Nephron progenitor cell (in vitro differentiated cells): ENCODE data around the gene CDC42EP4.
"Not testable (repeated sequence)": the region's sequence is repeated elsewhere in the genome, so short reads cannot be mapped to it uniquely, and the experiment has no call there.

Experiments used
- DNase-seq: peaks from one replicate; pipeline ENCODE4 v3.0.0; 2021
- H3K27ac Mint-ChIP-seq: 2 replicates; pipeline ENCODE4 v1.8.0; 2021; ENCODE audit warnings: mild to moderate bottlenecking, moderate library complexity, mixed read lengths
- H3K27me3 Mint-ChIP-seq: 2 replicates; pipeline ENCODE4 v1.8.0; 2021; ENCODE audit warnings: mild to moderate bottlenecking, low read depth, mixed read lengths; ENCODE audit not compliant: poor library complexity
- H3K36me3 Mint-ChIP-seq: 2 replicates; pipeline ENCODE4 v1.8.0; 2021; ENCODE audit warnings: low read depth, mixed read lengths
- H3K4me1 Mint-ChIP-seq: 2 replicates; pipeline ENCODE4 v1.8.0; 2021; ENCODE audit warnings: mixed read lengths
- H3K4me3 Mint-ChIP-seq: 2 replicates; pipeline ENCODE4 v1.8.0; 2021; ENCODE audit warnings: mild to moderate bottlenecking, moderate library complexity, mixed read lengths
- H3K9me3 Mint-ChIP-seq: 2 replicates; pipeline ENCODE4 v1.8.0; 2021; ENCODE audit warnings: mild to moderate bottlenecking, moderate library complexity, mixed read lengths
- CTCF ChIP-seq: fragments of 200-600 bp; sonication (generic); IDR thresholded peaks from 2 replicates; pipeline ENCODE4 v1.5.0; 2021; ENCODE audit warnings: antibody characterized with exemption

Gene CDC42EP4

GRCh38 chr17:73315471-73315870, 3.7 kb upstream of the CDC42EP4 start:
- no peaks in the 10 kb centered on the region for H3K9me3 Mint-ChIP-seq
- H3K4me3 Mint-ChIP-seq = no peak overlapping the region
- no peaks in the 10 kb centered on the region for H3K36me3 Mint-ChIP-seq
- no peak for TF ChIP-seq CTCF
- no peak overlapping the region for H3K27ac Mint-ChIP-seq
- peaks cover 48% of the 10 kb centered on the region for H3K4me1 Mint-ChIP-seq
- no peak for DNase-seq
- peaks cover 11% of the 10 kb centered on the region for H3K27me3 Mint-ChIP-seq

GRCh38 chr17:73313526-73314127, 1.8 kb upstream of the CDC42EP4 start:
- TF ChIP-seq CTCF = no peak
- H3K27ac Mint-ChIP-seq = no peak overlapping the region
- peaks cover 45% of the 10 kb centered on the region for H3K4me1 Mint-ChIP-seq
- peak overlapping the region; percentile 9 for H3K4me3 Mint-ChIP-seq
- H3K27me3 Mint-ChIP-seq = peaks cover 14% of the 10 kb centered on the region
- no peaks in the 10 kb centered on the region for H3K9me3 Mint-ChIP-seq
- DNase-seq = no peak
- no peaks in the 10 kb centered on the region for H3K36me3 Mint-ChIP-seq

- Mint-ChIP-seq H3K4me3 (peak overlapping the region; percentile 98), H3K27me3 (peaks cover 14% of the 10 kb centered on the region), H3K4me1 (peaks cover 45% of the 10 kb centered on the region)
- not testable (repeated sequence) for DNase-seq, H3K9me3 Mint-ChIP-seq, H3K27ac Mint-ChIP-seq, H3K36me3 Mint-ChIP-seq
Observed at GRCh38 chr17:73312887-73313286, 1.1 kb upstream of the CDC42EP4 start.

- H3K27ac Mint-ChIP-seq = peak overlapping the region; percentile 54
- H3K36me3 Mint-ChIP-seq = peaks cover 7% of the 10 kb centered on the region
- H3K9me3 Mint-ChIP-seq = no peaks in the 10 kb centered on the region
- peaks cover 45% of the 10 kb centered on the region for H3K4me1 Mint-ChIP-seq
- H3K27me3 Mint-ChIP-seq = peaks cover 14% of the 10 kb centered on the region
- H3K4me3 Mint-ChIP-seq = peak overlapping the region; percentile 98
- TF ChIP-seq CTCF = no peak
- DNase-seq = no peak
Observed at GRCh38 chr17:73311428-73311780, 397 bp downstream of the CDC42EP4 start.

- Mint-ChIP-seq H3K4me3 (peak overlapping the region; percentile 98), H3K36me3 (peaks cover 7% of the 10 kb centered on the region), H3K9me3 (no peaks in the 10 kb centered on the region), H3K27me3 (peaks cover 11% of the 10 kb centered on the region), H3K4me1 (peaks cover 54% of the 10 kb centered on the region), H3K27ac (peak overlapping the region; percentile 99)
- DNase-seq = peak; percentile 57
- TF ChIP-seq CTCF = no peak
Observed at GRCh38 chr17:73309727-73310596, 1.8 kb downstream of the CDC42EP4 start.

- H3K4me1 Mint-ChIP-seq = peaks cover 64% of the 10 kb centered on the region
- not testable (repeated sequence) for H3K9me3 Mint-ChIP-seq, H3K27ac Mint-ChIP-seq, H3K27me3 Mint-ChIP-seq, H3K4me3 Mint-ChIP-seq, DNase-seq
- H3K36me3 Mint-ChIP-seq = peaks cover 12% of the 10 kb centered on the region
Observed at GRCh38 chr17:73308959-73309358, 2.8 kb downstream of the CDC42EP4 start.
